T-helper 1 cell treated with Interleukin-12 subunit alpha and Interleukin-12 subunit beta and Interleukin-4 antibody, amounts not matched to agents 30 μg/mL and 1 μg/mL, for 36 hours (primary cell): Measurements from ENCODE around the gene TFDP1.
"Not testable (repeated sequence)": the region's sequence is repeated elsewhere in the genome, so short reads cannot be mapped to it uniquely, and the experiment has no call there.

Source experiments
- H3K27ac Mint-ChIP-seq: one replicate; pipeline ENCODE4 v1.8.0; 2021; ENCODE audit warnings: mild to moderate bottlenecking, mixed read lengths
- H3K27me3 Mint-ChIP-seq: one replicate; pipeline ENCODE4 v1.8.0; 2021; ENCODE audit warnings: low read depth, mixed read lengths
- H3K36me3 Mint-ChIP-seq: one replicate; pipeline ENCODE4 v1.8.0; 2021; ENCODE audit warnings: low read depth, mixed read lengths
- H3K4me1 Mint-ChIP-seq: one replicate; pipeline ENCODE4 v1.8.0; 2021; ENCODE audit warnings: low read depth, mixed read lengths
- H3K4me3 Mint-ChIP-seq: one replicate; pipeline ENCODE4 v1.8.0; 2021; ENCODE audit warnings: mild to moderate bottlenecking, moderate library complexity, mixed read lengths
- H3K9me3 Mint-ChIP-seq: one replicate; pipeline ENCODE4 v1.8.0; 2021; ENCODE audit warnings: mixed read lengths

The TFDP1 gene

GRCh38 chr13:113607889-113608635 is 23.5 kb downstream of the TFDP1 start:
- H3K4me1 Mint-ChIP-seq: peaks cover 8% of the 10 kb centered on the region
- no peaks in the 10 kb centered on the region for H3K27me3 Mint-ChIP-seq
- H3K9me3 Mint-ChIP-seq: no peaks in the 10 kb centered on the region
- H3K4me3 Mint-ChIP-seq: no peak overlapping the region
- peaks cover 13% of the 10 kb centered on the region for H3K36me3 Mint-ChIP-seq
- no peak overlapping the region for H3K27ac Mint-ChIP-seq

DNA sequence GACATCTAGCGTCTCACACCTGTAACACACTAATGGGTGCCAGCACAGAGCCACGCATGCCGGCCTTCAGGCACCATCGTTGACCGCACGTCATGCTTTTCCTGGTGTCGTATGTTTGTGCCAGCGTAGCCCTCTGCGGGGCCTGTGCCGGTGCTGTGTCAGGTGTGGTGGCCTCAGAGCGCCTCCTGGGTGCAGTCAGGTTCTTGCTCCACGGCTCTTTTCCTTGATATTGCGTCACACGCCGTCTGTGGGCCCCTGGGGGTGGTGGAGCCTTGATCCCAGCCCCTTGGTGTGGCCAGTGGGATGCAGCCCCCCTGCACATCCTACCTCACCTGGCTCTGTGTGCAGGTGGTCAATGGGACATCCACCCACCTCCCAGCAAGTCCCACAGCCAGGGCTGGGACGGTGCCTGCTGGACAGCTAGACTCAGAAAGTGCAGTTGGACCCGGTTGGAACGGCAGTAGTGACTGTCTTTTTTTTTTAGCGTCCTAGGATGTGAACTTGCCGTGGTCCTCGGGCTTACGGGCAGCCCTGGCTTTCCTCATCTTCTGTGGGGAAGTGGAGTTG is 24.5 kb downstream of the TFDP1 start:
- Mint-ChIP-seq H3K27me3 (no peaks in the 10 kb centered on the region), H3K4me3 (no peak overlapping the region), H3K9me3 (no peaks in the 10 kb centered on the region), H3K36me3 (peaks cover 13% of the 10 kb centered on the region), H3K4me1 (peaks cover 8% of the 10 kb centered on the region), H3K27ac (no peak overlapping the region)

DNA sequence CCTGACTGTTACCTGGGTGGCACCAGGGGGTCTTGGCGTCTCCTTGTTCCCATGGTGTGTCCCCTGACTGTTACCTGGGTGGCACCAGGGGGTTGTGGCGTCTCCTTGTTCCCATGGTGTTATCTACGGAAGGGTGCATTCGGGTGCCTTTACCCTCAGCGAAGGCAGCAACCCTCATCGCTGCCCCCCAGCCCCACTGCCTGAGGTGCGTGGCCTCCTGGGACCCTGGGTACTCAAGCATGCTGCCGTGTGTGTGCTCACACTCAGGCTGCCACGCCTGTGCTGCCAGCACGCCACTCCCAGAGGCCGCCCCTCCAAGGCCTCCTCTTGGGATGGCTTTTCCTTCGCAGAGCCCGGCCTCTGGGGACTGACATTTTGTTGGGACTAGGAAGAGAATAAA is 25.1 kb downstream of the TFDP1 start:
- no peak overlapping the region for H3K27ac Mint-ChIP-seq
- H3K36me3 Mint-ChIP-seq: peaks cover 12% of the 10 kb centered on the region
- peaks cover 8% of the 10 kb centered on the region for H3K4me1 Mint-ChIP-seq
- no peaks in the 10 kb centered on the region for H3K27me3 Mint-ChIP-seq
- no peak overlapping the region for H3K4me3 Mint-ChIP-seq
- no peaks in the 10 kb centered on the region for H3K9me3 Mint-ChIP-seq

DNA sequence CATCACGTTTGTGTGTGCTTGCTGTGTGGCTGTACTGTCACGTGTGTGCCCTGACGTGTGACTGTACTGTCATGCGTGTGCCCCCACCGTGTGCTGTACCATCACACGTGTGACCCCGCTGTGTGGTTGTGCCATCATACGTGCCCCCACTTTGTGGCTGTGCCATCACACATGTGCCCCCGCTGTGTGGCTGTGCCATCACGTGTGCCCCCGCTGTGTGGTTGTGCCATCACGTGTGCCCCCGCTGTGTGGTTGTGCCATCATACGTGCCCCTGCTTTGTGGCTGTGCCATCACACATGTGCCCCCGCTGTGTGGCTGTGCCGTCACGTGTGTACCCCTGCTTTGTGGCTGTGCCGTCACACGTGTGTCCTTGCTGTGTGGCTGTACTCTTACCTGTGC is 25.7 kb downstream of the TFDP1 start:
- Mint-ChIP-seq H3K36me3 (peaks cover 12% of the 10 kb centered on the region), H3K4me1 (peaks cover 5% of the 10 kb centered on the region), H3K27me3 (no peaks in the 10 kb centered on the region), H3K27ac (no peak overlapping the region), H3K4me3 (no peak overlapping the region), H3K9me3 (no peaks in the 10 kb centered on the region)

- Mint-ChIP-seq H3K9me3 (no peaks in the 10 kb centered on the region), H3K36me3 (peaks cover 9% of the 10 kb centered on the region), H3K27me3 (no peaks in the 10 kb centered on the region), H3K4me1 (peaks cover 4% of the 10 kb centered on the region), H3K4me3 (no peak overlapping the region), H3K27ac (no peak overlapping the region)
Observed at GRCh38 chr13:113611996-113612395, 27.4 kb downstream of the TFDP1 start.

- Mint-ChIP-seq H3K4me3 (no peak overlapping the region), H3K36me3 (peaks cover 9% of the 10 kb centered on the region), H3K27ac (no peak overlapping the region), H3K27me3 (no peaks in the 10 kb centered on the region), H3K4me1 (peaks cover 4% of the 10 kb centered on the region), H3K9me3 (no peaks in the 10 kb centered on the region)
Observed at GRCh38 chr13:113612607-113613006, 28.1 kb downstream of the TFDP1 start.

DNA sequence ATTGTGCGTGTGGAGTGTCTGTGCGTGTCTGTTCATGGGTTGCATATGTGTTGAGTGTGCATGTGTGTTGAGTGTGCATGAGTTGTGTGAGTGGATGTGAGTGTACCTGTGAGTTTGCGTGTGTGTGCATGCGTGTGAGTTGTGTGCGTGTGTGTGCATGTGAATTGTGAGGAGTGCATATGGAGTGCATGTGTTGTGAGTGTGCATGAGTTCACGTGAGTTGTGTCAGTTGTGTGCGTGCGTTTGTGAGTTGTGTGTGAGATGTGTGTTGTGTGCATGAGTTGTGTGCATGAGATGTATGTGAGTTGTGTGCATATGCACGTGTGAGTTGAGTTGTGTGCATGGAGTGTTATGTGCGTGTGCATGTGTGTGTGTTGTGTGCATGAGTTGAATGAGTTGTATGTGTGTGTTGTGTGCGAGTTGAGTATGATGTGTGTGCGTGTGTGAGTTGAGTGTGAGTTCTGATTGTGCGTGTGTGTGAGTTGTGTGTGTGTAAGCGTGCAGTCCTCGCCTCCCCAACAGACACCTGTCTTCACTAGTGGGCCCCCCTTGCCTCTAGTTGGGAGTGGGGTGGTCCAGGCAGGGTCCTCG is 29.3 kb downstream of the TFDP1 start:
- Mint-ChIP-seq H3K4me3 (no peak overlapping the region), H3K9me3 (no peaks in the 10 kb centered on the region), H3K27ac (no peak overlapping the region), H3K4me1 (peaks cover 2% of the 10 kb centered on the region), H3K27me3 (no peaks in the 10 kb centered on the region), H3K36me3 (peaks cover 6% of the 10 kb centered on the region)

GRCh38 chr13:113616281-113616906 is 31.8 kb downstream of the TFDP1 start:
- Mint-ChIP-seq H3K27ac (no peak overlapping the region), H3K4me3 (no peak overlapping the region), H3K27me3 (no peaks in the 10 kb centered on the region), H3K4me1 (no peaks in the 10 kb centered on the region), H3K36me3 (peaks cover 6% of the 10 kb centered on the region), H3K9me3 (no peaks in the 10 kb centered on the region)

- no peak overlapping the region for H3K27ac Mint-ChIP-seq
Observed at GRCh38 chr13:113616991-113617749, 32.6 kb downstream of the TFDP1 start.

DNA sequence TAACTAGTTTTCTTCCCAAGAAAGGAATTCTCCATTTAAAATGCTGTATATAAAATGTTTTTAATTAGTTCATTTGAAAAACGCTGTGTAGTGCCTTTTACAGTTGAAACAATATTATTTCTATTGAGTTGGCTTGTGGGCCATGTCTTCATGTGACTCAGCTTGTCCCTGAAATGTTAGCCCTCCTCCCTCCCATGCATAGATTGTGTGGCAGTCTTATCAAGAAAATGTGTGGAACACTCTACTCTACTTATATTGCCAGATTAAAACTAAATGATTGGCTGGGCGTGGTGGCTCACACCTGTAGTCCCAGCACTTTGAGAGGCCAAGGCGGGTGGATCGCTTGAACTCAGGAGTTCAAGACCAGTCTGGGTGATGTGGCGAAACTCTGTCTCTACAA is 33.4 kb downstream of the TFDP1 start:
- Mint-ChIP-seq H3K9me3 (no peaks in the 10 kb centered on the region), H3K4me1 (no peaks in the 10 kb centered on the region), H3K27ac (no peak overlapping the region), H3K4me3 (no peak overlapping the region), H3K36me3 (peaks cover 1% of the 10 kb centered on the region), H3K27me3 (no peaks in the 10 kb centered on the region)

More at GRCh38 chr13:113616991-113617749, 32.6 kb downstream of the TFDP1 start:
- H3K36me3 Mint-ChIP-seq: peaks cover 5% of the 10 kb centered on the region
- no peaks in the 10 kb centered on the region for H3K4me1 Mint-ChIP-seq
- H3K9me3 Mint-ChIP-seq: no peaks in the 10 kb centered on the region
- no peaks in the 10 kb centered on the region for H3K27me3 Mint-ChIP-seq
- no peak overlapping the region for H3K4me3 Mint-ChIP-seq

DNA sequence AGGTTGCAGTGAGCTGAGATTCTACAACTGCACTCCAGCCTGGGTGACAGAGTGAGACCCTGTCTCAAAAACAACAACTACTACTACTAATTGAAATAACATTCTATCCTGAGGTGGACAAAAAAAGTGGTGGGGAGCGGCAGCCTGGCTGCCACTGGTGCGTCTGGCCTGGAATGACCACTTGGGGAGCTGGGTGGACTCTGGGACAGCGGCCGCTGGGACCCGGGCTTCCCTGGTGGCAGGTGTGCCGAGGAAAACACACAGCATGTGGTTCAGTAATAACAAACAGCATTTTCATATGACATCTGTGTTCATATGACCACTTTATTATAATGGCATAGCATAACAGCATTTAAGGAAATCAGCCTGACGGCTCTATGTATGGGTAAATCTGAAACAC is 33.9 kb downstream of the TFDP1 start:
- H3K27ac Mint-ChIP-seq: no peak overlapping the region
- H3K4me1 Mint-ChIP-seq: no peaks in the 10 kb centered on the region
- peaks cover 1% of the 10 kb centered on the region for H3K36me3 Mint-ChIP-seq
- no peak overlapping the region for H3K4me3 Mint-ChIP-seq
- H3K27me3 Mint-ChIP-seq: no peaks in the 10 kb centered on the region
- no peaks in the 10 kb centered on the region for H3K9me3 Mint-ChIP-seq

DNA sequence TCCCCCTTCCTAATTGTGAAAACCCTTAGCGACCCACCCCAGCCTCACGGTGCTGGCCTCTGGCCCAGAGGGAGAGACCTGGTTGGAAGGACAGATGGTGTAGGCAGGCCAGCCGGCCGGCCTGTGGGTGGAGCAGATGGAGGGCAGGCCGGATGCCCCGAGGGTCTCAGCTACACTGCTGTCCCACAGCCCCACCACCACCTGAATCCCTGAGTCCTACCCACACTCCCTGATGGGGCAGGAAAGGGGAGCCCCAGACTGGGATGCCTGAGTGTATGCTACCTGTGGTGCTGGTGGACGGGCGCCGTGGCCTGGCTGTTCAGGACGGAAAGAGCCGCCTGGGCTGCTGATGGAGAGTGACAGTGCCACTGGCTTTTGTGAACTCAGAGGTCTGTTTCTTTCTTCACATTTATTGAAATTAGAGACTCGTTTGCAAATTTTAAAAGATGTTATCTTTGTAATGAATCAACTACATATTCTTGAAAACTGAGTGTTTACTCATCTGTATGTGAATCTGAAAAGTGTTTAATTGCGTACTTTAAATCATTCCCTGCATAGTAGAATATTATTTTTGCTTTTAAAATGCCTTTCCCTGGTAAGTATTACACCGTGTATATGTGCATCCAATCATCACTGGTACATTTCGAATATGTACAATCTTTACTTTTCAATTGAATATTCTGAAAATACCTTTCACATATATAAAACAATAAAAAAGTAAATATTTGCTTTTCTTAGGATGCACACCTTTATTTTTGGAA is 35.7 kb downstream of the TFDP1 start:
- Mint-ChIP-seq H3K4me1 (no peaks in the 10 kb centered on the region), H3K36me3 (peaks cover 11% of the 10 kb centered on the region), H3K27ac (no peak overlapping the region), H3K27me3 (no peaks in the 10 kb centered on the region), H3K9me3 (no peaks in the 10 kb centered on the region), H3K4me3 (no peak overlapping the region)

- peaks cover 15% of the 10 kb centered on the region for H3K36me3 Mint-ChIP-seq
- H3K9me3 Mint-ChIP-seq: no peaks in the 10 kb centered on the region
- H3K4me3 Mint-ChIP-seq: no peak overlapping the region
- H3K27me3 Mint-ChIP-seq: no peaks in the 10 kb centered on the region
- no peak overlapping the region for H3K27ac Mint-ChIP-seq
- H3K4me1 Mint-ChIP-seq: no peaks in the 10 kb centered on the region
Observed at GRCh38 chr13:113621046-113621445, 36.5 kb downstream of the TFDP1 start.

- not testable (repeated sequence) for H3K9me3 Mint-ChIP-seq, H3K4me1 Mint-ChIP-seq, H3K4me3 Mint-ChIP-seq, H3K27me3 Mint-ChIP-seq, H3K27ac Mint-ChIP-seq
- H3K36me3 Mint-ChIP-seq: peaks cover 16% of the 10 kb centered on the region
Observed at GRCh38 chr13:113621498-113621897, 36.9 kb downstream of the TFDP1 start.
